Measurements from ENCODE around the gene ZBTB32.

The ZBTB32 gene

DNA sequence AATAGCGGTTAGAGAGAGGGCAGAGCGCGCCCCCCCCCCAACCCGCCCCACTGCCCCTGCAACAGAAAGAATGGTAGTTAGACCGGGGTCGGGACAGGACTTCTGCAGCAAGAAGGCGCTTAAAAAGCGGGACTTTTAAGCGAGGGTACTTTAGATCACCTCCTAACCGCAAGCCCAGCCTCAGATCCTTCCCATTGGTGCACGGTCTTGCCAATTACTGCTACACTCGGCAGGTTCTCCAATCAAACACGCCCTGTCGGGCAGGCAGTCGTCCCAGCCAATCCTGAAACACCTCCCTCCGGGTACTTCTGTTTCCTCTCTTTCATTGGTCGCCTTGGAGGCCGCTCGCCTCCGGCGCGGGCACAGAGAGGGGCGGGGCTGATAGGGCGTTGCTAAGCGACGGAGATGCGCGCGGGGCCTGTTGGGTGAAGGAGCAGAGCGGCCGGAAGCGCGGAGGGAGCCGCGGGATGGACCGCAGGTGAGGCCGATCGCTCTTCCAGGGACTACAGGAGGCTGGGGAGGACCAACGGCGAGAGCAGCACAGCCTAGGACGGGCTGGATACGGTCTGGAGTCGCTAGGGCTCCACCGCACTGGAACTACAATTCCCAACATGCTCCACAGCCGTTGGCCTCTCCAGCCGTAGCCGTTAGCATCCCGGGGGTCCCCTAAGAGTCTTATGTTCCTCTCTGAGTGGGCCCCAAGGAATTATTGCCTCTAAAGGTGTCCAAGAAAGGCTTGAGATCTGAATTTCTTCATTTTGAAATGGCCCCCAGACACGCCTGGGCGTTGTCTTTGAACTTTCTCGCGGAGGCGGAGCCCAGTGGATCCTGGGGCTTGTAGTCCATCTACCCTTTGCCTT lies 53.6 kb downstream of the ZBTB32 start, which contains the start of gene PROSER3:
Gene PROSER3, plus strand, starts transcription at position 428 of the 860 bp plus-strand sequence. Its CDS starts 40 bp downstream, at position 468.
- TF ChIP-seq, protein P1, sequence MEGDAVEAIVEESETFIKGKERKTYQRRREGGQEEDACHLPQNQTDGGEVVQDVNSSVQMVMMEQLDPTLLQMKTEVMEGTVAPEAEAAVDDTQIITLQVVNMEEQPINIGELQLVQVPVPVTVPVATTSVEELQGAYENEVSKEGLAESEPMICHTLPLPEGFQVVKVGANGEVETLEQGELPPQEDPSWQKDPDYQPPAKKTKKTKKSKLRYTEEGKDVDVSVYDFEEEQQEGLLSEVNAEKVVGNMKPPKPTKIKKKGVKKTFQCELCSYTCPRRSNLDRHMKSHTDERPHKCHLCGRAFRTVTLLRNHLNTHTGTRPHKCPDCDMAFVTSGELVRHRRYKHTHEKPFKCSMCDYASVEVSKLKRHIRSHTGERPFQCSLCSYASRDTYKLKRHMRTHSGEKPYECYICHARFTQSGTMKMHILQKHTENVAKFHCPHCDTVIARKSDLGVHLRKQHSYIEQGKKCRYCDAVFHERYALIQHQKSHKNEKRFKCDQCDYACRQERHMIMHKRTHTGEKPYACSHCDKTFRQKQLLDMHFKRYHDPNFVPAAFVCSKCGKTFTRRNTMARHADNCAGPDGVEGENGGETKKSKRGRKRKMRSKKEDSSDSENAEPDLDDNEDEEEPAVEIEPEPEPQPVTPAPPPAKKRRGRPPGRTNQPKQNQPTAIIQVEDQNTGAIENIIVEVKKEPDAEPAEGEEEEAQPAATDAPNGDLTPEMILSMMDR (IDR thresholded peaks at IDR 0.05; ENCODE audit: low read length, missing control alignments), result no peak
- peak; percentile 100 for DNase-seq (ENCODE audit: low read depth)

DNA sequence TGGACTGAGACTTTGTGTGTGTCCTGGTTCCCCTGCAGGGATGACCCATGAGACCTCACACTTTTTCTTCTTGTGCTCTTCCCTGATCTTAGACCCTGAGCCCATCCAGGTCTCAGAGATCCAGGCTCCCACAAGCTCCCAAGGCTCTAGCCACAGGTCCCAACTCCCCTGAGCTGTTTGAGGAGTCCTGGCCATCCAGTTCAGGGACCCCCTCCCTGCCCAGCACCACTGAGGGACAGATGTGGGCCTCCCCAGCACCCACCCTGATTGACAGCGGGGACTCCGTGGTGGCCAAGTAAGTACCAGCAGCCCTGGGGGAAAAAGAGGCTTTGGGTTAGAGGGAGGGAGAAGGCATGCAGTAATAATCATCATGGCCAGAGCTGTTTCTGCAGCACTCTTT lies 55.3 kb downstream of the ZBTB32 start:
- H3K4me3 ChIP-seq (replicated peaks; ENCODE audit: low read depth, low read length), result no peak overlapping the region
- no peak for DNase-seq (ENCODE audit: low read depth)

More for the DNA sequence above, 53.6 kb downstream of the ZBTB32 start, which contains the start of gene PROSER3:
- H3K4me3 ChIP-seq (replicated peaks; ENCODE audit: low read depth, low read length), result peak within 1 kb of the TSS; percentile 99

DNA sequence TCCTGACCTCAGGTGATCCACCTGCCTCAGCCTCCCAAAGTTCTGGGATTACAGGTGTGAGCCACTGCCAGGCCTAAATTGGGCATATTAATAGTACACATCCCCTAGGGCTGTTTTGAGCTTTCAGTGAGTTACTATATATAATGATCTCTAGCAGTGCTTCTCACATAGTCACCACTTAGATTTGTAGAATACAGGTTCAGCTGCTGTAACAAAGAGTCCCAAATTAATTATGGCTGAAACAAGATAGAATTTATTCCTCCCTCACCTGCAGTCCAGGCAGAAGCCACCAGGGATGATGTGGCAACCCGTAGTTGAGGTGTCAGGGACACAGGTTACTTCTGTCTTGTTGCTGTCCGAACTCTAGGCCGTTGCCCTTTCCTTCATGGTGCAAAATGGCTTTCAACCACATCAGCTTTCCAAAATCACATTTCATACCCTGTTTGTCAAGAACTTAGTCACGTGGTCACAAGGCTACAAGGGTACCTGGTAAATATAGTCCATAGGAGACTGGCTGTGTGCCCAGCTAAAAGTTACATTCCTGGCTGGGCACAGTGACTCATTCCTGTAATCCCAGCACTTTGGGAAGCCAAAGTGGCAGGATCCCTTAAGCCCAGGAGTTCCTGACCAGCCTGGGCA lies 56.5 kb downstream of the ZBTB32 start:
- TF ChIP-seq, protein P1 (IDR thresholded peaks at IDR 0.05; ENCODE audit: low read length, missing control alignments), result no peak
- no peak overlapping the region for H3K4me3 ChIP-seq (replicated peaks; ENCODE audit: low read depth, low read length)
- DNase-seq (ENCODE audit: low read depth), result no peak

More for the DNA sequence above, 55.3 kb downstream of the ZBTB32 start:
- TF ChIP-seq, protein P1 (IDR thresholded peaks at IDR 0.05; ENCODE audit: low read length, missing control alignments), result no peak

DNA sequence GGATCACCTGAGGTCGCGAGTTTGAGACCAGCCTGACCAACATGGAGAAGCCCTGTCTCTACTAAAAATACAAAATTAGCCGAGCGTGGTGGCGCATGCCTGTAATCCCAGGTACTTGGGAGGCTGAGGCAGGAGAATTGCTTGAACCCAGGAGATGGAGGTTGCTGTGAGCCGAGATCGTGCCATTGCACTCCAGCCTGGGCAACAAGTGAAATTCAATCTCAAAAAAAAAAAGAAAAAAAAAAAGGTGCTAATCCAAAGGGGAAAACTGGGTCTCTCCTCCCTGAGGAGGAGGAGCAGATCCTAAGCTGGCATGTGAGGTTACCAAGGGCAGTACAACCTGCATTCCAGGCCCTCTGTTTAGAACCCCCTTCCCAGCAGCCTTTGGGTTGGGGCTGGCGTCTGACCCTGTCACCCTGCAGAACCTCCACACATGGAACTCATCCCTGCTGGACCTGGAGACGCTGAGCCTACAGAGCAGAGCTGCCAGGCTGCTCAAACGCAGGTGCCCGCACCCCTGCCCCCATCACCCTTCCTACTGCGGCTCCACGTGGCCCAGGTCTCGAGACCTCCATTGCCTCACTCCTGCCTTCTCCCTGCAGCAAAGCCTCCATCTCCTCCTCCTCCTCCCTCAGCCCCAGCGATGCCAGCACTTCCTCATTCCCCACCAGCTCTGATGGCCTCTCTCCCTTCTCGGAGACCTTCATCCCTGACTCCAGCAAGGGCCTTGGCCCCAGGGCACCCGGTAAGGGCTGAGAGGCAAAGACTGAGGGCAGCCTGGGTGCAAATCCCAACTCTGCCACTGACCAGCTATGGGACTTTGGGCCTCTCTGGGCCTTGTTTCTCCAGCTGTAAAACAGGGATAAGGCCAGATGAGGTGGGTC lies 60.3 kb downstream of the ZBTB32 start:
- DNase-seq (ENCODE audit: low read depth), result no peak
- H3K4me3 ChIP-seq (replicated peaks; ENCODE audit: low read depth, low read length), result no peak overlapping the region
- TF ChIP-seq, protein P1 (IDR thresholded peaks at IDR 0.05; ENCODE audit: low read length, missing control alignments), result no peak

Data from fibroblast of pulmonary artery (primary cell).